GM19372 (cell line): Measurements from ENCODE around the gene LMO1.

Experiments
- ATAC-seq: cut with Tn5 transposase; IDR thresholded peaks from one replicate; pipeline ENCODE4 v1.9.1; 2021; ENCODE audit warnings: mild to moderate bottlenecking, low read depth, moderate library complexity; ENCODE audit not compliant: unreplicated experiment

Gene LMO1

DNA sequence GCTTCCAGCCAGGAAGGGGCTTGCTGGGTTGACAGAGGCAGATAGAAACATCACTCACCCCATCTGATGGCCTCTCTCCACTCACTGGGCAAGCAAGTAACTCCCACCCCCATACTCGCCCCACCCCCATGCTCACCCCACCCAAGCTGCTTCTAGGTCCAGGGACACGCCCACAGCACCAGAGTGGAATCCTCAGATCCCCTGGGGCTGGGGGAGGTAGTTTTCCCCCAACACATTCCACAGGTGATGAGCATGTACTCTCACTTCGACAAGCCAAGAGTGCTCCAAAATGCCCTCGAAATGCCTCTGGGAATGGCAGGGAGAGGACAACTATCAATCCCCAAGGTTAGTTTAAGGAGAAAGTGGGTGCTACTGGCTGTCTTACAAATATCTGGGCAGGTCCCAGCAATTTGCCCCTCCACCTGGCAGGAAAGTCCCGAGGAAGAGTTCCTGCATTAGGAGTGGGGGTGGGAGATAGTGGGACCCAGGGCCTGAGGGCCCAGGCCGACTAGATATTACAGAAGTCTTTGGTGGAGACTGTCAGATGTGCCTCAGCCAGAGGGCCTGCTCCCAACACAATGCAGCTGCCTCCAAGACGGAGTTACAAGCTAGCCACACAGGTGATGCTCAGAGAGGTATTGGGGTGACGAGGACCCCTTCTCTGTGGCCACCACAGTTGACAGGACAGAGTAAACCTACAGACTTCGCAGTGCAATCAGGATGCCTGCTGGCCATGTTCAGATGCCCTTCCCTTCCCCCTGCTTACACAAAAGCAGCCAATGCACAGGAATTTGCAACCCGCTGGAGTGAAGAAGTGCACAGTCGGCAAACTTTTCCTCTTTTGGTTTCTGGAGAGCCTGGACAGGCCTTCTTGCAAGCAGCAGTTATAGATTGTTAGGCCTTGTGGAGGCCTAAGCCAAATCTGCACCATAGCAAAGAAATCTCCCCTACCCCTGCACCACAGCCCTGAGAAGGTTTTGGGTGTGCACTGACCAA is 2.9 kb upstream of the LMO1 start:
- no peak for ATAC-seq

DNA sequence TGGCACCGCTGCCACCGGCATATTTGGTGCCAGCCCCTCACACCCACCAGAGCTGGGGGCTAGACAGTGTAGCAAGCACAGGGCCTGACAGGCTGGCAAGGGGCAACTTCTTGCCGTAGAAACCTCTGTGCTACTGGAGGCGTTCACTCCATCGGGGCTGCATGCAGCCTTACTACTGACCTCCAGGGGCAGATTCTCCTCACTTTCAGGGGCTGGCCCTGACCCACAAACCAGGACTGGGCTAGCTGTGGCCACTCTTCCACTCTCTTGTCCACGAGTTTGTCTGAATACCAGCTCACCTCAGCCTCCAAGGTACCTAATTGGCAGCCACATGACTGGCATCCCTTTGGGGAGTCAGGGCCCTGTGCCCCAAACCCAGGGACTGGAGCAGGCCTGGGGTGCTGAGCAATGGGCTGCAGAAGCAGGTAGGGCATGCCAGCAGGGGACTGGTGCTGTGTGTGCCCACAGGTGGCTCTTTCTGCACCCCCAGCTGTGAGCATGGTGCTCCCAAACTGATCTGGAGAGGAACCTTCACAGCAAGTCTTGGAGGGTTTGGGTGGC is 2.1 kb upstream of the LMO1 start:
- no peak for ATAC-seq

- peak; percentile 8 for ATAC-seq
Measured at GRCh38 chr11:8263109-8263768, 439 bp downstream of the LMO1 start.

GRCh38 chr11:8262552-8263108 is 1.0 kb downstream of the LMO1 start:
- ATAC-seq: no peak

- ATAC-seq: no peak
Measured at GRCh38 chr11:8261921-8262551, 1.6 kb downstream of the LMO1 start.

GRCh38 chr11:8261291-8261690 is 2.4 kb downstream of the LMO1 start:
- ATAC-seq: no peak

GRCh38 chr11:8260202-8260966 is 3.3 kb downstream of the LMO1 start:
- no peak for ATAC-seq

GRCh38 chr11:8259306-8259959 is 4.2 kb downstream of the LMO1 start:
- no peak for ATAC-seq

DNA sequence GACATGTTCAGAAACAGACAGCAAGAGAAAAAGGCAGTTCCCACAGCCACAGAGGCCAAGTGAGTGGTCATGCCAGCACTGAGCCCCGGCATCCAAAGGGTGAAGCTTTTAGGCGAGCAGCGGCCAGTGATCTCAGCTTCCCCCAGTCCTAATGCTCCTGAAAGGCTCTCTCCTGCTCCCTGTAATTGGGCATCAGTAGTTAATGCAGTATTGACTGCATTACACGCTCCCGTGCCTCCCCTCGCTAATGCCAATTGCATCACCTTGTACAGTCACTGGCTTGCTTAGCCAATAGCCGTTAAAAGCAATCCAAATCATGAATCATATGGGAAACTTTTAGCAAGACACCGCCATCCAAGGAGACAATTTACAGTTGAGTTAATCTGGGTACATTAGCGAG is 4.9 kb downstream of the LMO1 start:
- ATAC-seq: no peak

- ATAC-seq: no peak
Measured at GRCh38 chr11:8258289-8258688, 5.4 kb downstream of the LMO1 start.

DNA sequence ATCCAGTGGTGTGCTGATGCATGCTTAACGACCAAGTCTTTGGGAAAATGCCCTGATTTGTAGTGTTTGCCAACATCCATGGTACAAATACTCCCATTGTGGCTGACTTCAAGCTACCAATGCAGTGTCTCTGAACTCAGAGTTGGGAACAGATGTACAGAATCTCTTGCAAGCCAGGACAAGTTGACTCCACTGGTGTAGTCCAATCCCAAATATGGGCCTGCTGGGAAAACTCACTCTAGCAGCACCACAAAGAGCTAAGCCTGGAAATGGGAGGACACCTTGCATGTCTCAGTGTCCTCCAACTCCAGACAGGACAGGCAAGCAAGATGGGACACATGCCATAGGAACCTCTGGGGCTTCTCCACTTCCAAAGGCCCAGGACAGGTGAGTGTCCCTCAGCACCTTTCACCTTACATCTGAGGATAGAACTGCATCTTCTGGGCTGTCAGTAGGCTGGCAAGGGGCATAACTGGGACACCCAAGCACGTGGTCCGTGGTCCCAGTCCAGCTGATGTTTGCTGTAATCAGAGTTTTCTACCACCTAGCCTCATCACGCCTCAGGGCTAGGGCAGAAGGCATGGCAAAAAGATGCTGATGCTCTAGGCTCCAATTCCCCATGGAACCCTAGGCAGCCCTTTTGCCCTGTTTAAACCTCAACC is 6.5 kb downstream of the LMO1 start:
- ATAC-seq: no peak

DNA sequence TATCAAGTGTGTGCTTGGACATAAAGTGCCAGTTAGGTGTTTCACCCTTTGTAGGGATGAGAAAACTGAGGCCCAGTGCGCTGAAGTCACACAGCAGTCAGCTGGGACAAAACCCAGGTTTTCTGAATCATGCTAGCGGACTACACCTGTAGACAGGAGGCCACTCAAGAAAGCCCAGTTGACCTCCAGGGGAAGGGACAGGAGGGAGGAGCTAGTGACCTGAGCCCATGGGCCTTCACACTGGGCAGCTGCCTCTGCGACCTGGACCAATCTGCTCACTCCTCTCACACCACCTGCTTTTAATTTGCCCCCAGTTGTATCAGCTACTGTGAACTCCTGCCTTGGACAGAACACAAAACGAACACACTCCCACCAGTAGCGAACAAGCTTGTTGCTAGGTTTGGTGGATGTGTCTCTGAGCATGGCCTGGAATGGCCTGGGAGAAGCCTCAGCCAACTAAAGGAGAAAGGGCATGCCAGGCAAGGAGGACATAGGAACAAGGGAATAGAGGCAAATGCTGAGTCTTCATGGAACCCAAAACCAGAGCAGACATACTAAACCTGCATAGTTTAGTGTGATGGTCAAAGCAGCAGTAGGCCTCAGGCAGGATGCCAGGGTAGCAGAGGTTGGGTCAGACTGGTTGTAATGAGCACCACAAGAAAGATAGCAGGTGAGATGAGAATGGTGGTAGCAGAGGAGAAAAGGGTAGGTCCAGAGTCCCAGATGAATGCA is 7.2 kb downstream of the LMO1 start:
- ATAC-seq: no peak

- ATAC-seq: no peak
Measured at GRCh38 chr11:8253566-8253965, 10.1 kb downstream of the LMO1 start.

- no peak for ATAC-seq
Measured at GRCh38 chr11:8252946-8253345, 10.7 kb downstream of the LMO1 start.

GRCh38 chr11:8252388-8252787 is 11.3 kb downstream of the LMO1 start:
- ATAC-seq: no peak

DNA sequence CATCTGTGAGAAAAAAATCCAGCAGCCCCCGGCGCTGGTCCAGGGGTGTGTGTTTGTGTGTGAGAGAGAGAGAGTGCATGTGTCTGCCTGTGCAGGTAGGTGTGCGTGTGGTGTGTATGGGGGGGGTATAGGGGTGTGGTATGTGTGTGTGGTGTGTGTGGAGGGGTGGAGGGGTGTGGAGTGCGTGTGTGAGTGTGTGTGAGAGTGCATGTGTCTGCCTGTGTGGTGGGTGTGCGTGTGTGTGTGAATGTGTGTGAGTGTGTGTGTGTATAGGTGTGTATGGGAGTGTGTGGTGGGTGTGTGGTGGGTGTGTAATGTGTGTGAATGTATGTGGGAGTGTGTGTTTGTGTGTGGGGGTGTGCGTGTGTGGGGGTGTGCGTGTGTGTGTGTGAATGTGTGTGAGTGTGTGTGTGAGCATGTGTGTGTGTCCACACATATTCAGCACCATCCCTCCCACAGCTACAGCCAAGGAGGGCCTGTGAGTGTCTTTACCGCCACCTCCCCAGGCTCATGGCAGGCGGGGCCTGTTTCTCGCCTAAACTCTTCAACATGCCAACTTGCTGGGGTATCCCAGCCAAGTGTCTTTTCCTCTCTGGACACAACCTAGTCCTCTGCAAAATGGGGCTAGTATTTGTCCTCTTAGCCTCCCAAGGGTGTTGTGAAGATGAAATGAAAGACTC is 11.9 kb downstream of the LMO1 start:
- no peak for ATAC-seq

DNA sequence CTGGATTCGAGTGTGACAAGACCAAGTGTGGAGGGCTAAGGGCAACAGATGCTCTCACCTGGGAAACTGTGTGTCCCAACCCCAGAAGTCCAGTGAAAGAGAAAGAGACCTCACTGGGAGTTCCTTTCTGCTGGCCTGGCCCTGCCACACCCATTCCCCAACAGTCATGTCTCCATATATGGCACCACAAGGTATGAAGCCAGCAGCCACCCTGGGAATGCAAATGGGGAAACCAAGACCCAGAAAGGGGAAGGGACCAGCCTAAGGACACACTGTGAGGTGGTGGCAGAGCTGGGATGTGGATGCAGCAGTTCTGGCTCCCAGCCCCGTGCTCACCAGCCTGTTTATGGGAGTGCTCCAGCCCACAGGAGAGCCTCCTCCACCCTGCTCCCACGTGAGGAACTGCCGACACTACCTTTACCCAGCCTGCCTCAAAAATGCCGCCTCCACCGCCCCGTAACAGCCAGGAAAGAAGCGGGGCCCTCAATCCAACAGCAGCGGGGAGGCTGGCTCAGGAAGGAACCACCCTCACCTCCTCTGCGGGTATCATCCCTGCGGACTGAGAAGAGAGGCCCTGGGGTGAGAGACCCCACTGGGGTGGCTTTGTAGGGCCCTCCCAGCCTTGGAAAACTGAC is 12.6 kb downstream of the LMO1 start:
- ATAC-seq: no peak
